Activated naive CD4-positive, alpha-beta T cell treated with anti-CD3 and anti-CD28 coated beads, Interleukin-2, amount 50 U/mL, for 24 hours (primary cell): ENCODE data around the gene SAMHD1.
"Not testable (repeated sequence)": the region's sequence is repeated elsewhere in the genome, so short reads cannot be mapped to it uniquely, and the experiment has no call there.

Experiments
- H3K27ac Mint-ChIP-seq: one replicate; pipeline ENCODE4 v1.8.0; 2021; ENCODE audit warnings: mild to moderate bottlenecking, mixed read lengths
- H3K27me3 Mint-ChIP-seq: one replicate; pipeline ENCODE4 v1.8.0; 2021; ENCODE audit warnings: mixed read lengths
- H3K36me3 Mint-ChIP-seq: one replicate; pipeline ENCODE4 v1.8.0; 2021; ENCODE audit warnings: mixed read lengths
- H3K4me1 Mint-ChIP-seq: one replicate; pipeline ENCODE4 v1.8.0; 2021; ENCODE audit warnings: mixed read lengths
- H3K4me3 Mint-ChIP-seq: one replicate; pipeline ENCODE4 v1.8.0; 2021; ENCODE audit warnings: mild to moderate bottlenecking, mixed read lengths
- H3K9me3 Mint-ChIP-seq: one replicate; pipeline ENCODE4 v1.8.0; 2021; ENCODE audit warnings: mixed read lengths

The SAMHD1 gene

GRCh38 chr20:36932476-36933426 is 18.8 kb downstream of the SAMHD1 start:
- Mint-ChIP-seq H3K27me3 (no peaks in the 10 kb centered on the region), H3K4me3 (peak overlapping the region; percentile 49), H3K27ac (peak overlapping the region; percentile 85), H3K4me1 (peaks cover 71% of the 10 kb centered on the region), H3K36me3 (peaks cover 21% of the 10 kb centered on the region), H3K9me3 (no peaks in the 10 kb centered on the region)

GRCh38 chr20:36932067-36932466 is 19.4 kb downstream of the SAMHD1 start:
- Mint-ChIP-seq H3K4me1 (peaks cover 66% of the 10 kb centered on the region), H3K27ac (peak overlapping the region; percentile 72), H3K36me3 (peaks cover 18% of the 10 kb centered on the region)
- not testable (repeated sequence) for H3K27me3 Mint-ChIP-seq, H3K4me3 Mint-ChIP-seq, H3K9me3 Mint-ChIP-seq

GRCh38 chr20:36929691-36930090 is 21.8 kb downstream of the SAMHD1 start:
- H3K36me3 Mint-ChIP-seq: peaks cover 24% of the 10 kb centered on the region
- H3K27ac Mint-ChIP-seq: peak overlapping the region; percentile 94
- H3K9me3 Mint-ChIP-seq: no peaks in the 10 kb centered on the region
- no peaks in the 10 kb centered on the region for H3K27me3 Mint-ChIP-seq
- H3K4me1 Mint-ChIP-seq: peaks cover 71% of the 10 kb centered on the region
- H3K4me3 Mint-ChIP-seq: peak overlapping the region; percentile 33

- peak overlapping the region; percentile 33 for H3K4me3 Mint-ChIP-seq
- H3K27ac Mint-ChIP-seq: peak overlapping the region; percentile 94
Measured at GRCh38 chr20:36929290-36929689, 22.2 kb downstream of the SAMHD1 start.

DNA sequence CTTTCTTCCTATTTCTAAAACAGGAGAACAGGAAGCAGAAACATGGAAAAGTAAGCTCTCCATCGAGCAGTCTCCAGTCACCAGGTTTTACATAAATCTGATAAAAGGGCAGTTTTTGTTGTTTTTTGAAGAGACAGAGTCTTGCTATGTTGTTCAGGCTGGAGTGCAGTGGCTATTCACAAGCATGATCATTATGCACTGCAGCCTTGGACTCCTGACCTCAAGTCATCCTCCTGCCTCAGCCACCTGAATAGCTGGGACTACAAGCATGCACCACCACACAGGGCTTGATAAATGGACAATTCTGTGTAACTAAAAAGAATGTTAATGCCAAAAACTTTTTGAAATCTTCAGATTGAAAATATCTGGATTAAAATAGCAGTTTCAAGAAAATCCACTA is 23.8 kb downstream of the SAMHD1 start:
- H3K27ac Mint-ChIP-seq: peak overlapping the region; percentile 17
- H3K9me3 Mint-ChIP-seq: no peaks in the 10 kb centered on the region
- peaks cover 77% of the 10 kb centered on the region for H3K4me1 Mint-ChIP-seq
- H3K27me3 Mint-ChIP-seq: no peaks in the 10 kb centered on the region
- H3K36me3 Mint-ChIP-seq: peaks cover 24% of the 10 kb centered on the region
- no peak overlapping the region for H3K4me3 Mint-ChIP-seq

More at GRCh38 chr20:36929290-36929689, 22.2 kb downstream of the SAMHD1 start:
- H3K36me3 Mint-ChIP-seq: peaks cover 26% of the 10 kb centered on the region
- H3K4me1 Mint-ChIP-seq: peaks cover 74% of the 10 kb centered on the region
- H3K9me3 Mint-ChIP-seq: no peaks in the 10 kb centered on the region
- no peaks in the 10 kb centered on the region for H3K27me3 Mint-ChIP-seq

GRCh38 chr20:36926653-36927200 is 24.8 kb downstream of the SAMHD1 start:
- peaks cover 24% of the 10 kb centered on the region for H3K36me3 Mint-ChIP-seq

DNA sequence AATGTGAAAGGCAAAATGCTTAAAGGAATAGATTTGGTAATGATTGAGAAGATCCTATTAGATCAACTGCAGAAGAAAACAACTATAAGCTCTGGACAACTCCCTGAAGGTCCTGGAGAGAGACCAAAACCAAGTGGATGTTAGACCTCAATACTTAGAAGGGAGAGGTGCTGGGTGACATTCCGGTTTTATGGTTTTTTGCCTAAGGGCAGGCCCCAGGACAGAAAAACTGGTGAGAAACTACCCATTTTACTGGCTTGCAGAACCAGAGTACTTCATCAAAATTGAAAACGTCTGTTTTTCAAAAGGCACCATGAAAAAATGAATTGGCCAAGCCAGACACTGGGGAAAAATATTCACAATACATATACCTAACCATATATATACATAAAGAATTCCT is 26.3 kb downstream of the SAMHD1 start:
- Mint-ChIP-seq H3K27ac (peak overlapping the region; percentile 51), H3K36me3 (peaks cover 17% of the 10 kb centered on the region), H3K4me1 (peaks cover 54% of the 10 kb centered on the region), H3K4me3 (no peak overlapping the region), H3K27me3 (no peaks in the 10 kb centered on the region), H3K9me3 (no peaks in the 10 kb centered on the region)

More at GRCh38 chr20:36926653-36927200, 24.8 kb downstream of the SAMHD1 start:
- no peaks in the 10 kb centered on the region for H3K27me3 Mint-ChIP-seq
- peak overlapping the region; percentile 91 for H3K27ac Mint-ChIP-seq
- no peaks in the 10 kb centered on the region for H3K9me3 Mint-ChIP-seq
- H3K4me3 Mint-ChIP-seq: no peak overlapping the region
- peaks cover 69% of the 10 kb centered on the region for H3K4me1 Mint-ChIP-seq

GRCh38 chr20:36924167-36925045 is 27.1 kb downstream of the SAMHD1 start:
- Mint-ChIP-seq H3K4me3 (peak overlapping the region; percentile 15), H3K36me3 (peaks cover 19% of the 10 kb centered on the region), H3K9me3 (no peaks in the 10 kb centered on the region), H3K27me3 (no peaks in the 10 kb centered on the region), H3K27ac (peak overlapping the region; percentile 60), H3K4me1 (peaks cover 51% of the 10 kb centered on the region)

DNA sequence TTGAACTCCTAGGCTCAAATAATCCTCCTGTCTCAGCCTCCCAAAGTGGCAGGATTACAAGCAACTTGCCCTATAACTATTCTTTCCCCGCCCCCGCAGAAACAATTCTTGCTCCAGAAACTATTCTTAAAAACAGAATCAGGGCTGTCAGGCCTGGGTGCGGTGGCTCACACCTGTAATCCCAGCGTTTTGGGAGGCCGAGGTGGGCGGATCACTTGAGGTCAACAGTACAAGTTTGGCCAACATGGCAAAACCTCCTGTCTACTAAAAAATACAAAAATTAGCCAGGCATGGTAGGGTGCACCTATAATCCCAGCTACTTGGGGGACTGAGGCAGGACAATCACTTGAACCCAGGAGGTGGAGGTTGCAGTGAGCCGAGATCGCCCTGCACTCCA is 31.2 kb downstream of the SAMHD1 start:
- H3K36me3 Mint-ChIP-seq: peaks cover 4% of the 10 kb centered on the region

DNA sequence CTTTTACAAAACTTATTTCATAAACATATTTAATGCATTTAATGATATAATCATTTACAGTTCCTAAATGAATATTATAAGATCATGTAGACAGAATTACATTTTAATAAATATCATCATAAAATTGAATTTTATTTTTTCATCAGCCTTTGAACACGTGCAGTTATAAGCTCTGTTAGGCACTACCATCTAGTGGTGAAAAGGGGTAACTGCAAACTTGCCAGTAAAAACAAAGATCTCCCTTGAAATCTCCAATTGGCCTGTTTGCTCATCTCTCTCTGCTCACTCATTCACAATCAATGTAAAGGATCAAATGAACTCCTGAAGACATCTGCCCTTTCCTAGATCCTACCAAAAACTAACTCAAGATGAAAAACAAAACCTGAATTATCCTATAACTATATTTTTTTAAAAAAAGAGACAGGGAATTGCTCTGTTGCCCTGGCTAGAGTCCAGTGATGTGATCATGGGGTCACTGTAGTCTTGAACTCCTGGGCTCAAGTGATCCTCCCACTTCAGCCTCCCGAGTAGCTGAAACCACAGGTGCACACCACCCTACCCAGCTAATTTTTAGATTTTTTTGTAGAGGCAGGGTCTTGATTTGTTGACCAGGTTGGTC is 31.7 kb downstream of the SAMHD1 start:
- peak overlapping the region; percentile 83 for H3K27ac Mint-ChIP-seq
- no peaks in the 10 kb centered on the region for H3K9me3 Mint-ChIP-seq
- H3K4me3 Mint-ChIP-seq: no peak overlapping the region
- H3K4me1 Mint-ChIP-seq: peaks cover 20% of the 10 kb centered on the region
- H3K36me3 Mint-ChIP-seq: peaks cover 6% of the 10 kb centered on the region
- no peaks in the 10 kb centered on the region for H3K27me3 Mint-ChIP-seq

More for the DNA sequence above, 31.2 kb downstream of the SAMHD1 start:
- H3K27me3 Mint-ChIP-seq: no peaks in the 10 kb centered on the region
- H3K4me1 Mint-ChIP-seq: peaks cover 25% of the 10 kb centered on the region
- H3K27ac Mint-ChIP-seq: peak overlapping the region; percentile 83
- no peaks in the 10 kb centered on the region for H3K9me3 Mint-ChIP-seq
- no peak overlapping the region for H3K4me3 Mint-ChIP-seq

GRCh38 chr20:36917943-36918342 is 33.6 kb downstream of the SAMHD1 start:
- Mint-ChIP-seq H3K4me3 (no peak overlapping the region), H3K4me1 (peaks cover 5% of the 10 kb centered on the region), H3K27ac (peak overlapping the region; percentile 12), H3K27me3 (no peaks in the 10 kb centered on the region), H3K36me3 (peaks cover 9% of the 10 kb centered on the region), H3K9me3 (no peaks in the 10 kb centered on the region)

GRCh38 chr20:36917240-36917639 is 34.3 kb downstream of the SAMHD1 start:
- no peaks in the 10 kb centered on the region for H3K27me3 Mint-ChIP-seq
- no peak overlapping the region for H3K4me3 Mint-ChIP-seq
- peaks cover 7% of the 10 kb centered on the region for H3K4me1 Mint-ChIP-seq
- peaks cover 11% of the 10 kb centered on the region for H3K36me3 Mint-ChIP-seq
- H3K9me3 Mint-ChIP-seq: no peaks in the 10 kb centered on the region
- no peak overlapping the region for H3K27ac Mint-ChIP-seq

DNA sequence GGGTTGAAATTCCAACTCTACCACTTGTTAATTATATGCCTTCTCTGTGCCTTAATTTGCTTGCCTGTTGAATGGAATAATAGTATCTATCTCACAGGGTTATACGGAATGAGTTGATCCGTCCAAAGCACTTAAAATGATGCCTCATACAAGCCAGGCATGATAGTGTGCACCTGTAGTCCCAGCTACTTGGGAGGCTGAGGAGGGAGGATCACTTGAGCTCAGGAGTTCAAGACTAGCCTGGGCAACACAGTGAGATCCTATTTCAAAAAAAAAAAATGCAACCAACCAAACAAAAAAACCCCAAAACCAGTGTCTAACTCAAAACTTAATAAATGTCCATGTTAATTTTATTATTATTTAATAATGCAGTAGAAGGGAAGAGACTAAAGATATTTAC is 35.3 kb downstream of the SAMHD1 start:
- Mint-ChIP-seq H3K27ac (no peak overlapping the region), H3K36me3 (peaks cover 16% of the 10 kb centered on the region), H3K4me3 (no peak overlapping the region), H3K9me3 (no peaks in the 10 kb centered on the region), H3K4me1 (peaks cover 16% of the 10 kb centered on the region), H3K27me3 (no peaks in the 10 kb centered on the region)

- Mint-ChIP-seq H3K36me3 (peaks cover 17% of the 10 kb centered on the region), H3K4me1 (peaks cover 31% of the 10 kb centered on the region), H3K27ac (no peak overlapping the region), H3K4me3 (no peak overlapping the region), H3K9me3 (no peaks in the 10 kb centered on the region), H3K27me3 (no peaks in the 10 kb centered on the region)
Measured at GRCh38 chr20:36908603-36909002, 42.9 kb downstream of the SAMHD1 start.

- H3K27me3 Mint-ChIP-seq, H3K4me3 Mint-ChIP-seq, H3K9me3 Mint-ChIP-seq: not testable (repeated sequence)
- peaks cover 17% of the 10 kb centered on the region for H3K36me3 Mint-ChIP-seq
- peak overlapping the region; percentile 81 for H3K27ac Mint-ChIP-seq
- peaks cover 28% of the 10 kb centered on the region for H3K4me1 Mint-ChIP-seq
Measured at GRCh38 chr20:36906086-36906485, 45.4 kb downstream of the SAMHD1 start.
